Measurements from ENCODE around the gene RASAL1.

RASAL1 gene

DNA sequence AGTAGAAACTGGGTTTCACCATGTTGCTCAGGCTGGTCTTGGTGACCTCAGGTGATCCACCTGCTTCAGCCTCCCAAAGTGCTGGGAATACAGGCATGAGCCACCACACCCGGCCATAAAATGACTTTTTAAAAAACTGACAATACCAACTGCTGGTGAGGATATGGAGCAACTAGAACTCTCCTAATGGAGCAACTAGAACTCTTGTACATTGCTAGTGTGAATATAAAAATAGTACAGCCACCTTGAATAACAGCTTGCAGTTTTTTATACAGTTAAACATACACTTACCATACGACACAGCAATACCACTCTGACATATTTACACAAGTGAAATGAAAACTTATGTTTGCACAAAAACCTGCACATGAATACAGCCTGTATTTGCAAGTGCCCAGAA is 11.4 kb upstream of the RASAL1 start:
- TF ChIP-seq SIN3A (IDR thresholded peaks at IDR 0.05; ENCODE audit: borderline replicate concordance, insufficient read depth, low read length) (no peak), FOXP2 (optimal IDR thresholded peaks at IDR 0.05; ENCODE audit: borderline replicate concordance, extremely low read depth, extremely low read length, insufficient read depth) (no peak), TAF1 (IDR thresholded peaks at IDR 0.05; ENCODE audit: borderline replicate concordance, insufficient read depth, low read length) (no peak), POLR2AphosphoS5 (IDR thresholded peaks at IDR 0.05; ENCODE audit: low read depth, low read length) (no peak)
- TF ChIP-seq, protein P1, sequence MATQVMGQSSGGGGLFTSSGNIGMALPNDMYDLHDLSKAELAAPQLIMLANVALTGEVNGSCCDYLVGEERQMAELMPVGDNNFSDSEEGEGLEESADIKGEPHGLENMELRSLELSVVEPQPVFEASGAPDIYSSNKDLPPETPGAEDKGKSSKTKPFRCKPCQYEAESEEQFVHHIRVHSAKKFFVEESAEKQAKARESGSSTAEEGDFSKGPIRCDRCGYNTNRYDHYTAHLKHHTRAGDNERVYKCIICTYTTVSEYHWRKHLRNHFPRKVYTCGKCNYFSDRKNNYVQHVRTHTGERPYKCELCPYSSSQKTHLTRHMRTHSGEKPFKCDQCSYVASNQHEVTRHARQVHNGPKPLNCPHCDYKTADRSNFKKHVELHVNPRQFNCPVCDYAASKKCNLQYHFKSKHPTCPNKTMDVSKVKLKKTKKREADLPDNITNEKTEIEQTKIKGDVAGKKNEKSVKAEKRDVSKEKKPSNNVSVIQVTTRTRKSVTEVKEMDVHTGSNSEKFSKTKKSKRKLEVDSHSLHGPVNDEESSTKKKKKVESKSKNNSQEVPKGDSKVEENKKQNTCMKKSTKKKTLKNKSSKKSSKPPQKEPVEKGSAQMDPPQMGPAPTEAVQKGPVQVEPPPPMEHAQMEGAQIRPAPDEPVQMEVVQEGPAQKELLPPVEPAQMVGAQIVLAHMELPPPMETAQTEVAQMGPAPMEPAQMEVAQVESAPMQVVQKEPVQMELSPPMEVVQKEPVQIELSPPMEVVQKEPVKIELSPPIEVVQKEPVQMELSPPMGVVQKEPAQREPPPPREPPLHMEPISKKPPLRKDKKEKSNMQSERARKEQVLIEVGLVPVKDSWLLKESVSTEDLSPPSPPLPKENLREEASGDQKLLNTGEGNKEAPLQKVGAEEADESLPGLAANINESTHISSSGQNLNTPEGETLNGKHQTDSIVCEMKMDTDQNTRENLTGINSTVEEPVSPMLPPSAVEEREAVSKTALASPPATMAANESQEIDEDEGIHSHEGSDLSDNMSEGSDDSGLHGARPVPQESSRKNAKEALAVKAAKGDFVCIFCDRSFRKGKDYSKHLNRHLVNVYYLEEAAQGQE (IDR thresholded peaks at IDR 0.05; ENCODE audit: insufficient read depth in 1 of 2, low read depth in 2 of 2, low read length in 2 of 2): no peak

DNA sequence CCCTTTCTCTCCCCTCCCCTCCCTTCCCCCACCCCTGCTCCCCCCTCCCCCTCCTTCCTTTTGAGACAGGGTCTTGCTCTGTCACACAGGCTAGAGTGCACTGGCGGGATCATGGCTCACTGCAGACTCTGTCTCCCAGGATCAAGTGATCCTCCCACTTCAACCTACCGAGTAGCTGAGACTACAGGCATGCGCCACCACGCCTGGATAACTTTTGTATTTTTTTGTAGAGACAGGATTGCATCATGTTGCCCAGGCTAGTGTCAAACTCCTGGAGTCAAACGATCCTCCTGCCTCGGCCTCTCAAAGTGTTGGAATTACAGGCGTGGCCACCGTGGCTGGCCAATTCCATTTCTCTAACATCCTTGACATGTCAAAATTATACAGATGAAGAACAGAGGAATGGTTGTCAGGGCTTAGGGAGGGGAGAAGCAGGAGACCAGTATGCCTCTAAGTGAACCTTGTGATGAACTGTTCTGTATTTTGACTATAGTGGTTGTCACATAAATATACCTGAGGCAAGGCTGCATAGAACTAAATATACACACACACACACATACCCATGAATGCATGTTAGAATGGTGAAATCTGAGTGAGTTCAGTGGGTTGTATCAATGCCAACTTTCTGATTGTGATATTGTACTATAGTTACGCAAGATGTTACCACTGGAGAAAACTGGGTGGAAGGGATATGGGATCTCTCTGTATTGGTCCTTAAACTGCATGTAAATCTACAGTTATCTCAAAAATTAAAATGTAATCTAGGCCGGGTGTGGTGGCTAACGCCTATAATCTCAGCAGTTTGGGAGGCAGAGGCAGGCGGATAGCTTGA is 10.4 kb upstream of the RASAL1 start:
- no peak for TF ChIP-seq FOXP2 (optimal IDR thresholded peaks at IDR 0.05; ENCODE audit: borderline replicate concordance, extremely low read depth, extremely low read length, insufficient read depth)
- TF ChIP-seq SIN3A (IDR thresholded peaks at IDR 0.05; ENCODE audit: borderline replicate concordance, insufficient read depth, low read length): no peak
- no peak for TF ChIP-seq TAF1 (IDR thresholded peaks at IDR 0.05; ENCODE audit: borderline replicate concordance, insufficient read depth, low read length)
- TF ChIP-seq, protein P1 (IDR thresholded peaks at IDR 0.05; ENCODE audit: insufficient read depth in 1 of 2, low read depth in 2 of 2, low read length in 2 of 2): no peak
- no peak for TF ChIP-seq POLR2AphosphoS5 (IDR thresholded peaks at IDR 0.05; ENCODE audit: low read depth, low read length)

DNA sequence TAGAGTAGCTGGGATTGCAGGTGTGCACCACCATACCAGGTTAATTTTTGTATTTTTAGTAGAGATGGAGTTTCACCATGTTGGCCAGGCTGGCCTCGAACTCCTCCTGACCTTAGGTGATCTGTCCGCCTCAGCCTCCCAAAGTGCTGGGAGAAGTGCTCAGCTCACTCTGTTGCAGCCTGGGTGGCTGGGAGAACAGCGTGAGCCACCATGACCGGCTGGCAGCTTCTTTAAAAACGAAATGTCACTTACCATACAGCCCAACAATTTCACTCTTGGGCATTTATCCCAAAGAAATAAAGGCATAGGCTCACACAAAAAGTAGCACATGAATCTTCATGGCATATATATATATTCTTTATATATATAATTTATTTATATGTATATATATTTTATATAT is 9.2 kb upstream of the RASAL1 start:
- TF ChIP-seq TAF1 (IDR thresholded peaks at IDR 0.05; ENCODE audit: borderline replicate concordance, insufficient read depth, low read length) (no peak), FOXP2 (optimal IDR thresholded peaks at IDR 0.05; ENCODE audit: borderline replicate concordance, extremely low read depth, extremely low read length, insufficient read depth) (no peak), POLR2AphosphoS5 (IDR thresholded peaks at IDR 0.05; ENCODE audit: low read depth, low read length) (no peak), SIN3A (IDR thresholded peaks at IDR 0.05; ENCODE audit: borderline replicate concordance, insufficient read depth, low read length) (no peak)
- TF ChIP-seq, protein P1 (IDR thresholded peaks at IDR 0.05; ENCODE audit: insufficient read depth in 1 of 2, low read depth in 2 of 2, low read length in 2 of 2): no peak

DNA sequence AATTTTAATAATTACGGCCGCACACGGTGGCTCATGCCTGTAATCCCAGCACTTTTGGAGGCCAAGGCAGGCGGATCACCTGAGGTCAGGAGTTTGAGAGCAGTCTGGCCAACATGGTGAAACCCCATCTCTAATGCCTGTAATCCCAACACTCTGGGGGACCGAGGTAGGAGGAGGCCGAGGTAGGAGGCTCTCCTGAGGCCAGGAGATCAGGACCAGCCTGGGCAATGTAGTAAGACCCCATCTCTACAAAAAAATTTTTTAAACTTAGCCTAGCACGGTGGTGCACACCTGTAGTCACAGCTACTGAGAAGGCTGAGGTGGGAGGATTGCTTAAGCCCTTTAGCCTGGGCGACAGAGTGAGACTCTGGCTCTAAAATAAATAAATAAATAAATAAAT is 8.4 kb upstream of the RASAL1 start:
- TF ChIP-seq FOXP2 (optimal IDR thresholded peaks at IDR 0.05; ENCODE audit: borderline replicate concordance, extremely low read depth, extremely low read length, insufficient read depth) (no peak), SIN3A (IDR thresholded peaks at IDR 0.05; ENCODE audit: borderline replicate concordance, insufficient read depth, low read length) (no peak), POLR2AphosphoS5 (IDR thresholded peaks at IDR 0.05; ENCODE audit: low read depth, low read length) (no peak), TAF1 (IDR thresholded peaks at IDR 0.05; ENCODE audit: borderline replicate concordance, insufficient read depth, low read length) (no peak)
- TF ChIP-seq, protein P1 (IDR thresholded peaks at IDR 0.05; ENCODE audit: insufficient read depth in 1 of 2, low read depth in 2 of 2, low read length in 2 of 2): no peak

All from PFSK-1 (cell line).